OCI-LY1 (cell line): ENCODE data around the gene MKI67.

Source experiments
- H2AFZ ChIP-seq: fragments of 200-600 bp; sonication (generic), shearing (Covaris generic); 2 replicates; pipeline ENCODE4 v1.6.0; 2014; ENCODE audit warnings: antibody characterized with exemption, mild to moderate bottlenecking, low read length
- H3F3A ChIP-seq: fragments of 200-600 bp; sonication (generic), shearing (Covaris generic); 2 replicates; pipeline ENCODE4 v1.6.0; 2014; ENCODE audit warnings: mild to moderate bottlenecking, antibody characterized with exemption, low read length, moderate library complexity; ENCODE audit not compliant: insufficient read depth
- H3K27ac ChIP-seq: fragments of 200-600 bp; sonication (generic); 2 replicates; pipeline ENCODE4 v1.5.1; 2014; ENCODE audit warnings: low read length, mixed run types, mild to moderate bottlenecking, low read depth; ENCODE audit not compliant: poor library complexity, severe bottlenecking
- H3K27me3 ChIP-seq: fragments of 200-600 bp; sonication (generic); 2 replicates; pipeline ENCODE4 v1.6.0; 2014; ENCODE audit warnings: antibody characterized with exemption, mild to moderate bottlenecking, low read length, moderate library complexity; ENCODE audit not compliant: insufficient read depth
- H3K36me3 ChIP-seq: fragments of 200-600 bp; sonication (generic); 2 replicates; pipeline ENCODE4 v1.6.1; 2014; ENCODE audit warnings: mild to moderate bottlenecking, antibody characterized with exemption, low read length, moderate library complexity, mixed read lengths; ENCODE audit not compliant: insufficient read depth
- H3K4me1 ChIP-seq: fragments of 200-600 bp; sonication (generic); 2 replicates; pipeline ENCODE4 v1.5.1; 2014; ENCODE audit warnings: mild to moderate bottlenecking, low read length, moderate library complexity; ENCODE audit not compliant: insufficient read depth, severe bottlenecking
- H3K4me2 ChIP-seq: fragments of 200-600 bp; sonication (generic), shearing (Covaris generic); 2 replicates; pipeline ENCODE4 v1.6.1; 2014; ENCODE audit warnings: low read length
- H3K4me3 ChIP-seq: fragments of 200-600 bp; sonication (generic); 2 replicates; pipeline ENCODE4 v1.5.1; 2014; ENCODE audit warnings: low read length, low read depth, mild to moderate bottlenecking, mixed read lengths; ENCODE audit not compliant: poor library complexity, severe bottlenecking
- H3K79me2 ChIP-seq: fragments of 200-600 bp; shearing (Covaris generic); 2 replicates; pipeline ENCODE4 v1.6.1; 2016; ENCODE audit warnings: mixed run types, low read length, mixed read lengths; ENCODE audit not compliant: insufficient read depth
- H3K9ac ChIP-seq: fragments of 200-600 bp; sonication (generic), shearing (Covaris generic); 2 replicates; pipeline ENCODE4 v1.6.1; 2014; ENCODE audit warnings: mild to moderate bottlenecking, low read length, mixed read lengths
- H3K9me2 ChIP-seq: fragments of 200-600 bp; sonication (generic), shearing (Covaris generic); 2 replicates; pipeline ENCODE4 v1.6.1; 2014; ENCODE audit warnings: low read depth, mild to moderate bottlenecking, low read length, mixed read lengths
- H3K9me3 ChIP-seq: fragments of 200-600 bp; shearing (Covaris generic); 2 replicates; pipeline ENCODE4 v1.6.1; 2014; ENCODE audit warnings: low read length, mixed read lengths
- H4K20me1 ChIP-seq: fragments of 200-600 bp; sonication (generic), shearing (Covaris generic); 2 replicates; pipeline ENCODE4 v1.6.0; 2016; ENCODE audit warnings: mild to moderate bottlenecking, low read length; ENCODE audit not compliant: insufficient read depth
- EZH2 ChIP-seq: fragments of 200-600 bp; sonication (generic), shearing (Covaris generic); IDR thresholded peaks from 2 replicates; pipeline ENCODE4 v1.8.0; 2017; ENCODE audit warnings: borderline replicate concordance, mixed run types, mild to moderate bottlenecking, antibody characterized with exemption, low read length, moderate library complexity, mixed read lengths
- TF ChIP-seq, protein P1 (sequence below): fragments of 200-600 bp; sonication (generic), shearing (Covaris generic); IDR thresholded peaks from 2 replicates; pipeline ENCODE4 v1.5.1; 2017; ENCODE audit warnings: mild to moderate bottlenecking, antibody characterized with exemption, low read length, moderate library complexity, mixed read lengths

The MKI67 gene

DNA sequence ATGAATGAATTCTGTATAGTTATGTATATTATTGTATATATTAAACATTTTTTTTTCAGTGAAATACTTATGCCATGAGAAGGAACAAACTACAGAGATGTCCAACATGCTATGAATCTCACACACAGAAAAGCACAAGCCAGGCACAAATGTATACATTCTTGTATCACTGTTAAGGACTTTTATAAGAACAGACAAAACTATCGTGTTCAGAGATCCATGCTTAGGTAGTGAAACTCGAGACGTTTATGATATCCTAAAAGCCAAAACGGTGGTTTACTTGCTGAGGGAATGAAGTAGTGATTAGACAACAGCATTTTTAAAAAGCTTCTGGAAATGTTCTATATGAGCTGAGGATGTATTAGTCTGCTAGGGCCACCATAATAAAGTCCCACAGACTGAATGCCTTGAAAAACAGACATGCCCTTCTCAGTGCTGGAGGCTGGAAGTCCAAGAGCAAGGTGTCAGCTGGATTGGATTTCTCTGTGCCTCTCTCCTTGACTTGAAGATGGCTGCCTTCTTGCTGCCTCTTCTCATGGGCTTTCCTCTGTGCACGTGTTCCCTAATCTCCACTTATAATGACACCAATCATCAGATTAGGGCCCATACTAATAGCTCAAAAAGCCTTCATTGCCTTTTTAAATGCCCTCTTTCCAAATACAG is 4.3 kb downstream of the MKI67 start:
- Histone ChIP-seq H3K27me3 (no peaks in the 10 kb centered on the region), H3K4me3 (no peak overlapping the region), H3K9me3 (no peaks in the 10 kb centered on the region), H3K4me1 (peaks cover 25% of the 10 kb centered on the region), H3K36me3 (peaks cover 88% of the 10 kb centered on the region), H2AFZ (no peak overlapping the region), H3K9ac (no peak overlapping the region), H4K20me1 (no peaks in the 10 kb centered on the region), H3F3A (no peaks in the 10 kb centered on the region), H3K27ac (no peak overlapping the region), H3K9me2 (no peaks in the 10 kb centered on the region), H3K4me2 (no peak overlapping the region), H3K79me2 (peaks cover 65% of the 10 kb centered on the region)
- no peak for TF ChIP-seq EZH2
- TF ChIP-seq, protein P1, sequence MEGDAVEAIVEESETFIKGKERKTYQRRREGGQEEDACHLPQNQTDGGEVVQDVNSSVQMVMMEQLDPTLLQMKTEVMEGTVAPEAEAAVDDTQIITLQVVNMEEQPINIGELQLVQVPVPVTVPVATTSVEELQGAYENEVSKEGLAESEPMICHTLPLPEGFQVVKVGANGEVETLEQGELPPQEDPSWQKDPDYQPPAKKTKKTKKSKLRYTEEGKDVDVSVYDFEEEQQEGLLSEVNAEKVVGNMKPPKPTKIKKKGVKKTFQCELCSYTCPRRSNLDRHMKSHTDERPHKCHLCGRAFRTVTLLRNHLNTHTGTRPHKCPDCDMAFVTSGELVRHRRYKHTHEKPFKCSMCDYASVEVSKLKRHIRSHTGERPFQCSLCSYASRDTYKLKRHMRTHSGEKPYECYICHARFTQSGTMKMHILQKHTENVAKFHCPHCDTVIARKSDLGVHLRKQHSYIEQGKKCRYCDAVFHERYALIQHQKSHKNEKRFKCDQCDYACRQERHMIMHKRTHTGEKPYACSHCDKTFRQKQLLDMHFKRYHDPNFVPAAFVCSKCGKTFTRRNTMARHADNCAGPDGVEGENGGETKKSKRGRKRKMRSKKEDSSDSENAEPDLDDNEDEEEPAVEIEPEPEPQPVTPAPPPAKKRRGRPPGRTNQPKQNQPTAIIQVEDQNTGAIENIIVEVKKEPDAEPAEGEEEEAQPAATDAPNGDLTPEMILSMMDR = no peak

DNA sequence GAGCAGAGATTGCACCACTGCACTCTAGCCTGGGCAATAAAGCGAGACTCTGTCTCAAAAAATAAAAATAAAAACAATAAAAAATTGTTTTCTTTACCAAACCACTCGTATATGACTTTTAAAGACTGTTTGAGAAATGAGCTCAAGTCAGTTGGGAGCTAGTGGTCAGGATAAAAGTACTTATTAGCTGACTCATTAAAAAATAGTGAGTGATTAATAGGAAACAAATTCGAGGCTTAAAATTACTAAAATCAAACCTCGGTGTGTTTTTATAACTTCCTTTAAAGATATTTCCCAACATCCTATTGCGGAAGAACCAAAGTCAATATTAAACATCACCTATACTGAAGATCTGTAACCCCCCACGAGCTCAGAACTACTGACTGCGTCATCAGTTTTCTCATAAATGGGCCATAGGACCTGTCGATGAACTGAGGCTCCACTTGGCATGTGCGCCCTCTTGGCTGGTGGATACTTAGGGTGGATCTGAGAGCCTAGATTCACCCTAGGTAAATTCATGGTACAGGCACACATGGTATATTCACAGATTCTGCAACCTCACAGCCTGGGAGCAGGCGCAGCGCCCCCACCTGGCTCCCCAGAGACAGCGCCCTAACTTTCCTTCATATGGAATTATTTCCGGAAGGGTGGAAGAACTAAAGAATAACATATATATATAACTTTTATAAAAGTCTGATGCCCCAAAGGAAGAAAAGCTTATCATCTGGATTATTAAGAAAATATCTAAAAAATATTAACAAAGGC is 9.2 kb downstream of the MKI67 start:
- no peaks in the 10 kb centered on the region for H3K9me3 ChIP-seq
- H3F3A ChIP-seq = no peaks in the 10 kb centered on the region
- no peak overlapping the region for H3K4me3 ChIP-seq
- H3K4me2 ChIP-seq = no peak overlapping the region
- H3K79me2 ChIP-seq = peaks cover 24% of the 10 kb centered on the region
- H2AFZ ChIP-seq = no peak overlapping the region
- no peak overlapping the region for H3K9ac ChIP-seq
- H3K36me3 ChIP-seq = peaks cover 96% of the 10 kb centered on the region
- H3K27me3 ChIP-seq = no peaks in the 10 kb centered on the region
- no peak overlapping the region for H3K27ac ChIP-seq
- H4K20me1 ChIP-seq = no peaks in the 10 kb centered on the region
- TF ChIP-seq, protein P1 = peak; percentile 30
- TF ChIP-seq EZH2 = no peak
- H3K4me1 ChIP-seq = no peaks in the 10 kb centered on the region
- H3K9me2 ChIP-seq = no peaks in the 10 kb centered on the region

DNA sequence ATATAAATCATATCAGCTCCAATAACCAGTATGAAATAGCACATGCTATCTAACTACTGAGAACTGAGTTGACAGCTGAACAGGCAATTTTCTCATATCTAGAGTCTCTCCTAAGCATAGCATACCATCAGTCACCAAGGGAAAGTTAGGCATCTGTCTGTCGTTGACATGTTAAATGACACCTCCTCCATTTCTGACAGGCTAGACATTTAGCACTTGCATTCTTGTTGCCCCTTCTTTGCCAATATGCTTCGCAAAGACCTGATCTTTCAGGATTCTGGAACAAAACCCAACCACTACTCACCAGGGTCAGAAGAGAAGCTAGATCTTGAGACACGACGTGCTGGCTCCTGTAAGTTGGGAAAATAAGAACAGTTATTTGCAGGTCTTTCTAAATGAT is 10.0 kb downstream of the MKI67 start:
- H3K9me2 ChIP-seq = no peaks in the 10 kb centered on the region
- no peak overlapping the region for H2AFZ ChIP-seq
- no peak overlapping the region for H3K4me2 ChIP-seq
- H3K9ac ChIP-seq = no peak overlapping the region
- H3K27ac ChIP-seq = no peak overlapping the region
- H3K4me3 ChIP-seq = no peak overlapping the region
- TF ChIP-seq, protein P1 = no peak
- TF ChIP-seq EZH2 = no peak
- no peaks in the 10 kb centered on the region for H3K27me3 ChIP-seq
- H3K36me3 ChIP-seq = peaks cover 99% of the 10 kb centered on the region
- H3K79me2 ChIP-seq = peaks cover 18% of the 10 kb centered on the region
- no peaks in the 10 kb centered on the region for H3K9me3 ChIP-seq
- no peaks in the 10 kb centered on the region for H4K20me1 ChIP-seq
- H3K4me1 ChIP-seq = no peaks in the 10 kb centered on the region
- no peaks in the 10 kb centered on the region for H3F3A ChIP-seq
